GM10266 (cell line): Measurements from ENCODE around the gene TM6SF1.
"Not testable (repeated sequence)": the region's sequence is repeated elsewhere in the genome, so short reads cannot be mapped to it uniquely, and the experiment has no call there.

Experiments
- DNase-seq: peaks from one replicate; pipeline ENCODE4 v3.0.0; 2012; ENCODE audit errors: extremely low spot score
- CTCF ChIP-seq: IDR thresholded peaks from 2 replicates; pipeline ENCODE4 v1.5.1; 2012; ENCODE audit warnings: mild to moderate bottlenecking, low read depth; ENCODE audit not compliant: control insufficient read depth, insufficient read depth; ENCODE audit errors: missing control alignments

The TM6SF1 gene

GRCh38 chr15:83119968-83120581 is 12.6 kb downstream of the TM6SF1 start:
- no peak for DNase-seq
- no peak for TF ChIP-seq CTCF

- DNase-seq, result no peak
- TF ChIP-seq CTCF, result no peak
Observed at GRCh38 chr15:83123529-83123928, 16.1 kb downstream of the TM6SF1 start.

GRCh38 chr15:83127547-83128150 is 20.2 kb downstream of the TM6SF1 start:
- TF ChIP-seq CTCF, result no peak
- no peak for DNase-seq

- TF ChIP-seq CTCF, result no peak
- DNase-seq, result no peak
Observed at GRCh38 chr15:83129791-83130190, 22.3 kb downstream of the TM6SF1 start.

GRCh38 chr15:83132861-83133523 is 25.5 kb downstream of the TM6SF1 start:
- TF ChIP-seq CTCF, result no peak
- DNase-seq, result no peak

- not testable (repeated sequence) for DNase-seq
Observed at GRCh38 chr15:83142151-83142550, 34.7 kb downstream of the TM6SF1 start.

GRCh38 chr15:83144771-83145170 is 37.3 kb downstream of the TM6SF1 start:
- DNase-seq, result no peak
- TF ChIP-seq CTCF, result no peak
